Left kidney (tissue), 2 donors: ENCODE measurements around the gene SOX9. TPM values are rescaled to one million over a fixed set of nuclear protein-coding genes. Genes with fewer than 3 reads are reported as not detected.

Source experiments
- DNase-seq: peaks from one replicate; pipeline ENCODE4 v3.0.0-alpha.2; 2013
- polyA plus RNA-seq: library from polyadenylated mRNA; unstranded; fragments of 120-200 nt; gene quantifications from one replicate; pipeline ENCODE4 v1.2.1, GENCODE V29; 2013; ENCODE audit not compliant: insufficient read length

Gene SOX9
- polyA plus RNA-seq, 1 donor = 17.8 TPM

DNA sequence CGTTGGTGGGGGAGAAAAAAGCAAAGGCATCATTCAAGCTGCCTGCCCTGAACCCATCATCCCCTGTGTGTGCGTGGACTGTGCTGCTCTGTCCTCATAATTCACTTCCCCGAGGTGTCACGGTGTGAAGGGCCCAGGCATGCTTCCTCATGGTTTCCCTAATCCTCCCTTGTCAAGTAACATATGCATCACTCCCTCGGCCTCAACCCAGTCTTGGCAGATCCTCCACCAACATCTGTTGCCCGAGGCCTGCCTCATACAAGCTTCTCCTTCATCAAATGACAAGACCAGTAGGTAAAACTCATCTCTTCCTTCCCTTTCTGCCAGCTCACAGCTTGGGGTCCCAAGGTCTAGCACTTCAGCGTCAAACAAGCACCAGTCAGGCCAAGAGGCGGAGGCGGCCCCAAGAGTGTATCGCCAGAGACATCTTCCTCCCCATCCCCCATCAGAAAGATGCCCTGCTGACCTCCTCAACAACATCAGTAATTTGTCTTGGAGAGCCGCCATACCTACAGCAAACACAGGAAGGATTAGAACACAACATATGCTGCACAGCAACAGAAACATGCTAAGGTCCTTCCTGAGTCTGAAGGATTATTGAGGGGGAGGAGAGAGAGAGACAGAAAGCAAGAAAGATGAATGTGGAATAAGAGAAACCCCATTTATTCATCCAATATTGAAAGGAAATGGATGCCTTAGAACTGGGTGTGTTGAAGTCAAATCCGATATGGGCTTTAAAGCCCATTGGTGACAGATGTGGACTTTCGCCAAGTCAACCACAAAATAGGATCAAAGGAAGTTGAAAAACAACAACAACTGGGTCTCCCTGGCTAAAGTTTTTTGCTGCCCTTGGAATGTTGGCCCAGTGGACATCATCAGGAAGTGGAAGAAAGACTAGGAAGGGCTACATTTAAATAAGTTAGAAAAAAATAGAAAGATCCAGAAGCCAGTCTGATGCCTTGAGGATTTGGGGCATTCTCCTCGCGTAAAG lies 38.4 kb downstream of the SOX9 start:
- no peak for DNase-seq

DNA sequence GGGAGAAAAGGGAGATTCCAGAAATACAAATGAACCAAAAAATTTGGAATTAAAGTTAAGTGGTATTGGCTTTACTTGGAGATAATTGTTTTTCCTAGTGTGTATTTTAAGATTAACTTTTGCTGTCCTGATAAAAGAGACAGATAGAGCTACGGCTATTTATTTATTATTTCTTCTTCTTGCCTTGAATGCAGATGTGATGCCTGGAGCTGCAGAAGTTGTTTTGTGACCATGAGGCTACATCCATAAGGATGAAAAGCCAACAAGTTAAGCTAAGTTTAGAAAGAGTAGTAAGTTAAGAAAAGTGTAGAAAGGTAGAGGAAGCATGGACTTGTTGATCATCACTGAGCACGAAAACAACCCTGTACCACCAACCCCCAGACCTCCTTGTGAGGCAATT lies 41.7 kb downstream of the SOX9 start:
- DNase-seq = no peak

DNA sequence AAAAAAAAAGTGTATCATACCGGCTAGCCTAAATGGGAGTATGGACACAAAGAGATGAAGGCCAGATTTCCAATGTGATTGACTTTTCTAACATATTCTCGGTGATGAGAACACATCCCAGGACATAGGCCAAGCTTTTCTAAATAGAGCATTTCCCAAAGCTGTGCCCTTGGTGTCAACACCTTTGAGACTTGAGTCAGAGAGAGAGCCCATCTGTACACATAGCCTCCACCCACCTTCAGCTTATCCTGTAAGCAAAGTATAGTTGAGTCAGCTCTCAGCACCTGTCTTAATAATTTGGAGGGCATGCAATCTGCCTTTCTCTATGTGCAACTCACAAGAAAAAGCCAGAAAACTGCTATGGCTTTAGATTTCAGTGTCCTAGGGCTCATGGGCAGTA lies 42.7 kb downstream of the SOX9 start:
- DNase-seq = no peak

DNA sequence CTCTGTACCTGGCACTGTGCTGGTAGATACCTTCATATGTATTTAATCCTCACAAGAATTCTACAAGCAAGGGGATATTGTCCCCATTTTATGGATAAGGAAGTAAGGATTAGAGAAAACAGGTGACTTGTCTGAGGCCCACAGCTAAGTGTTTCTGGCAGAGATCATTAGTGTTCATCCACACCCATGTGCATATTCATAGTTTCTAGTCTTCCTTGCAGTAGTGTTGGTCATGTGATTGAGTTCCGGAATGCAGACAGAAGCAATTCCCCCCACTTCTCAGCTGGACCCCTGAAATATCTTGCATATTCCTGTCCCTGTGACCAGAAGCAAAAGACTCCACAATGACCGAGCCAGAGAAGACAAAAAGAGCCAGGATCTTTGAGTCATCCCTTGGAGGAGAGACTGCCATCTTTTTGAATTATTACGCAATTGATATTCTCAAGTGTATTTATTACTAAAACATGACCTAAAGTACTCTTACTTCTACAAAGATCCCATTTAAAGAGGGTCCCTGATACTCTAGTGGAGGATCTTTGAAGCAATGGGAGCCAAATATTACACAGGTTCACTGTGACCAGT lies 43.4 kb downstream of the SOX9 start:
- DNase-seq = no peak

DNA sequence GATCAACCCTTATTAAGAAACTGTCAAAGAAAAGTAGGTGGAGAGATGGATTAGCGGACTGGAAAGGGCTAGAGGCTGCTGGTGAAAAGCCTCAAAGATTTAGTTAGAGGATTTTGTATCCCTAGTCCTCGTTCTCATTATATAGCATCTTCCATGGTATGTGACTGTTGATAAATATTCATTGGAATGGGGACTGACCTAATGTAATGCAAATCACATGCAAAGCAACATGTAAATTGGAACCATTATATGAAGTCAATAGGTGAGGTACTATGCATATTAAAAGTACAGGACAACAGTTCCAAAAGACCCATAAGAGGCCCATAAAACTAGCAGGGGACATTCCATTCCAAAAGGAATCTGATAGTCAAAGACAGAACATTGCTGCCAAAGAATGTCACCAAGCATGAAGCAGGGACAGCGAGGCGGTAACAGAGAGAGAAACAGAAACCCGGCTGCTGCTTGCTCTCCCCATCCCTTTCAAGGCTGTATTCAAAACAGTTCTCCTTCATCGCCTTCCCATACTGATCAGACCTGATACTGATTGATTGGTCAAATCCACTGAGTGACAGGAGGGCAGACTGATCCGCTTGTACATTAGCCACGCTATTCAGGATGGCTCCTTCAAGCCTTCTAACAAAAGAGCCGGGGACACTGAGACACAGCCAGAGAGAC lies 44.5 kb downstream of the SOX9 start:
- DNase-seq = no peak

DNA sequence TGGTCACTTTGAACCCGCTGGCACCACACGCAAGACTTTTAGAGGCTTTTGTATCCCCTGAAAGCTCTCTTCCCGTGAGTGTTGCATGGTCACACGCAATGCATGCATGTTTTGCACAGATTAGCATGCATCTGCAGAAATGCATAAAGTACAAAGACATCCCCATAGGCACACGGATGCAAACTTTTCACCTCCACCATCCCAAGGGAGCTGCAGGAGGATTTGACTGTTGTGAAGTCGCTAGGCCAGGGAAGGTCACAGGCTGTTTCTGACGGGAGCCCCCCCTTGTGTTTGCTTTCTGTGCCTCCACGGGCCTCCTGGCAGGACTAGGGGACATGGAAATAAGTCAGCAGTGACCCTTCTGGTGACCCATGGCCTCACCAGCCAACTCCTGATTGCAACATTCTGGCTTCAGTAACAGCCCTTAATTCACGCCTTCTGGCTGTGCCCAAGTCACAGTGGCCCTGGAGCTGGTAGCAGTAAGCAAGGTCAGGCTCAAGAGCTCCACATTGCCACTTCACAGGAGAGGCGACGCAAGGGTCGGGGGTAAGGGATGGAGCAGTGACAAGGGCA lies 45.1 kb downstream of the SOX9 start:
- no peak for DNase-seq

DNA sequence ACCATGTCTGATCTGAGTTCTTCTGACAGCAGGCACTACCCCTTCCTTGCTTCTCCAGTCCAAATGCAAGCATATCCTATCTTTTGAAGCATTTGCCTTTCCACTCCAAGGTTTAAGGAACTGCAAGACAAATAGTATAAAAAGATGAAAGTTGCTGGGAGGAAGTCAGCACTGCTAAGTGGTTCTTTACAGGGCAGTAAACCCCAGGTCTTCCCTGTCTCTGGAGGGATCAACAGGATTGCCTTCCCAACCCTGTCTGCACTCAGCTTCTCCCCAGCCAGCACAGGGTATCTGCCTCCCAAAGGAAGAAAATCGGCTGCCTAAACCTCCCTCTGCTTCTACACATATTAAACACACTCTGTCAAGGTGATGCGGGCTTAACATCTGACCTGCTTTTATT lies 46.8 kb downstream of the SOX9 start:
- DNase-seq = no peak

DNA sequence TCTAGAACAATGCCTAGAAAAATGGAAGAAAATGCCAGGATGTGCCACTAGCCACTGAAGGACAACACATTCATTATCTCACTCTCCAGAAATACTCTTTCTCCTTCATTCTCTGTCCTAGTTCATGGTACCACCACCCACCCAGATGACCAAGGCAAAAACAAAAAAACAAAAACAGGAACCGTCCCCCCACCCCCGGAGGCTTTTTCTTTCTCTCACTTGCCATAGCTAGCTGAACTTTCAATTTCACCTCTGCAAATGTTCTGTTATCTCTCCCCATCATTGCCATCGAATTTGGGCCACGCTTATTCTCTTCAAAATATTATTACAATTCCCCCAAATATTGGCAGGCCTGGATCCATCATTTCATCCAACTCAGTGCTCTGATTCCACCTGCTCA lies 49.0 kb downstream of the SOX9 start:
- DNase-seq = no peak

DNA sequence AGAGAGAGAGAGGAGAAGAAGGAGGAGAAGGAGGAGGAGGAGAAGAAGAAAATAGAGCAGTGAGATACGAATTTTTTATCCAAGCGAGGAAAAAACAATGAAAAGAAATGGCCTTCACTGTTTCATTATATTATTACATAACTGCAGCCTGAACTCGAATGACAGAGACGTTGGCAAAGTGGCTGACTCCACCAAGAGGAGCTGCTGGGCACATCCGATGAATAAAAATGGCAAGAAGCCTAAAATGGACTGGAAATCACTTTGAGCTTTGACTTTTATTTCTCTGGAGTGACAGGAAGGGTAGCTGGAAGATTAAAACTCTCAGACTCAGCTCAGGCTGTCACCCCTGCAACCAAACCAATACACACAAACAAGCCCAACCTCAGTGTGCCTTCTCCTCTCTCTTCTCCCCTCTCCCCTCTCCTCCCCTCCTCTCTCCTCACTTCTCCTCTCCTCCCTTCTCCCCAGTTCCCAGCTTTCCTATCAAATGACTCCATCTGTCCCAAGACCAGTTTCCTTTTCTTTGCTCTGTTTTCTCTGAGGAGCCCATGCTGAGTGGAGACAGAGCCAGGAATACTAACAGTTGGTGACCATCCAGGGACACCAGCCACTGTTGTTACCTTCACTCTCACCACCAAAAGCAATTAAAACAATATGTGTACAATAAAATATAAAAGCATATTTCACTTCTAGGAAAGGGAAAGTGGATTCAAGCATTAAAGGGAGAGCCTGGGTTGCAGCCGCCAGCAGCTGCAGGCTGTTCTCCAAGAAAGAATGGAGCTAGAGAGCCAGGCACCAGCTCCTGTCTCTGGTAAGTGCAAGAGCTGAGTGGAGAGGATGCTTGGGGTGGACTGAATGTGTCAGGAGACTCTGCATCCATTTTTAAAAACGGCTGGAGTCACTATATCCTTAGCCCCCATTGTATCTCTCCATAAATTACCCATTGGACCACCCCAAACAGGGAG lies 51.2 kb downstream of the SOX9 start:
- no peak for DNase-seq

DNA sequence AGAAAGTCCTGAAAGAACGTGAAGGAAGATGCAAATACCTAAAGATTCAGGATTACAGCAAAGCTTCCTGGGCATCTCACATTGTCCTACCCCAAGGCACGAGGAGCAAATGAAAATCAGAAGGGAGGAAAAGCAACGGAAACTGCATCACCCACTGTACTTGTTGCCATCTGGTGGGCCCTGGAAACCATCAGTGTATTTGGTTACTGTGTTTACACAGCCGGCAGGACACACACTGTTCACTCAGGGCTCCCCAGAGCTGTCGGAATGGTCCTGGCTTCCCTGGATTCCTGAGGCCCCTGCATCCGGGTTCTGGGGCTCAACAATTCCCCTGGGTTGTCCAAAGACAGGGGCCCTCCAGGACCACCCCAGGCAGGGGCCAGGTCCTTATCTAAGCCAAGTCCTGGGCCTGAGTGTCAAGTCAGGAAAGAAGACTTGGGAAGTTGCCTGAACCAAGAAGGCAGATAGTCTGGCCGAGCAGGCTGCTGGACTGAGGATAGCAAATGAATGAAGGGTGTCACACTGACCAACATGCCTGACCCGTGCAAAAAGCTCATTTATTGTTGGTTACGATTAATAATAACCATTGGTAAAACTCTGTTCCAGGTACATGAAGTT lies 52.8 kb downstream of the SOX9 start:
- DNase-seq = no peak

DNA sequence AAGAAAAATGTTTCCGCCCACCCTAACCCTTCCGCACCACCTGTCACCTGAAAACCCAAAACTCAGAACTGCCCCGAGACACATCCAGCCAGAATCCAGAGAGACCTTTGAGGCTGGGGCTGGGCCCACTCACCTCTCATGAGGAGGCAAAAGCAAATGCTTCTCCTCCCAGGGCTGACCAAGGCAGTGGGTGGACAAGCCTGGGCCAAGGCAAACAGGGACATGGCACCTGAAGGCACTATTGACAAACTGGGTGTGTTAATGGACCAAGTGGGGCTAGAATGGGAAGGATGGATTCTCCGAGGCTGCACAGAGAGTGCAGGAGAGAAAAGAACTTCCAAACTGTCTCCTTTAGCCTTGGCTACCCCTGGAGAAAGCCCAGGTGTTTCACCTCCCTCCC lies 54.4 kb downstream of the SOX9 start:
- no peak for DNase-seq
